Measurements from ENCODE around the gene GREM1.

Gene GREM1

DNA sequence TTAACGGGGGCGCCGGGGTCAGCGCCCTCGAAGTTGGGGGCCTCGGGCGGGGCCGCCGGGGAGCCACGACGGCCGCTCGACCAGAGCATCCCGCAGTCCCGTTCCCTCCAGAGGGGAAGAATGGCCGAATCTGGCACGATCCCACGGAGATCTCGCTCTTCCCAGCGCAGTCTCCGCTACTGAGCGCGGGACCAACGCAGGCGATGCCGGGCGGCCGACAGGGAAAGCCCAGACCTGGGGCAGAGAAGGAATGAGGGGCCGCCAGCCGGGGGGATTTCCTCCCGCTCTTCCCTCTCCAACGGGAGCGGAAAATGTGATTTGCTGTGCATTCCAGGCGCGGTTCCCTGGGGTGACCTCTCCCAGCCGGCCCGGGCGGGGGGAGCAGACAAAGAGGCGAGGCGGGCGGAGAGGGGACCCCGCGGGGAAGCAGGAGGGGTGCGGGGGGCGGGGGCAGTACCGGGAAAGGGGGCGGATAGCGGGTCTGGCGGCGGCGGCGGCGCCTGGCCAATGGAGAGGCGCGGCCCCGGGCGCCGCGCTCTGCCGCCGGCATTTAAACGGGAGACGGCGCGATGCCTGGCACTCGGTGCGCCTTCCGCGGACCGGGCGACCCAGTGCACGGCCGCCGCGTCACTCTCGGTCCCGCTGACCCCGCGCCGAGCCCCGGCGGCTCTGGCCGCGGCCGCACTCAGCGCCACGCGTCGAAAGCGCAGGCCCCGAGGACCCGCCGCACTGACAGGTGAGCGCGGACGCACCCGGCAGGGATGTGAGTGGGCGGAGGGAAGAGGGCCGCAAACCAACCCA, at the start of gene GREM1:
GREM1 (plus strand) TSS at position 579 of the 801 bp plus-strand sequence. CDS start 12,687 bp downstream, outside the sequence.
- Mint-ChIP-seq H3K27ac (no peak within 1 kb of the TSS), H3K36me3 (no peaks in the 10 kb centered on the region), H3K4me1 (peaks cover 22% of the 10 kb centered on the region), H3K4me3 (peak within 1 kb of the TSS; percentile 18), H3K9me3 (no peaks in the 10 kb centered on the region)
- ATAC-seq (no peak), DNase-seq (ENCODE audit: low spot score in 2 of 2) (no peak)

- no peak for ATAC-seq
- Mint-ChIP-seq H3K4me1 (no peaks in the 10 kb centered on the region), H3K36me3 (no peaks in the 10 kb centered on the region), H3K4me3 (no peak overlapping the region), H3K27ac (no peak overlapping the region), H3K9me3 (no peaks in the 10 kb centered on the region)
- DNase-seq (ENCODE audit: low spot score in 2 of 2), result no peak
Observed at GRCh38 chr15:32668942-32669341, 48.9 kb upstream of the GREM1 start.

DNA sequence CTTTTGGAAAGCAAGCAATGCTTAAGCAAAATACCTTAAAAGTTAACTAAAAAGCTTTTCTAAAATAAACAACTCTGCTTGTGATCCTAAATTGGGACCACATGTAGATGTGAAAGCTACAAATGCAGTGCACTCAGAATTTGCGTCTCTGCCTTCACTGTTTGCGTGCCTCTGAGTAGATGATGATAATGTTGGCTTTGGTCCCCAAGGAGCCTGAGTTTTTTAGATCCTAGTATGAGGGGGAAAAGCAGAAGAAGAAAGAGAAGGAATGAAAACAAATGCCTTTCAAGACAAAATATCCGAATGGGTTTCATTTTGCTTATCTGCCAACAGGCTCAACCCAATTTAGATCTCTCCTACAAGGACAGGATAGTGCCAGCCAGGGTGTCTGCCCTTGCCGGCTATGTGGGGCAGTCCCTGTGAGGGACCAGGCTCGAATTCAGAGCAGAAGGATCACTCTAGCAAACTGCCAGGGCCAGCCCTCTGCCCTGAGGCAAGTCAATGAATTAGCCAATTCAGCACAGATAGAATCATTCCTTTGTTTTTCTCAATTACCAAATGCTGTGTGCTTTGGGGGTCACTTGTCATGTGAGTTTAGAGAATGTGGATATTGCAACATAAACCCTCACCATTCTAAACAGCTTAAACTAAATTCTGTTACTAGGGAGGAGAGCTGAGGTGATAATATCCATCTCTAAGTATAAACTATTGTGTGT, 47.8 kb upstream of the GREM1 start:
- Mint-ChIP-seq H3K27ac (no peak overlapping the region), H3K36me3 (no peaks in the 10 kb centered on the region), H3K4me3 (no peak overlapping the region), H3K9me3 (no peaks in the 10 kb centered on the region), H3K4me1 (no peaks in the 10 kb centered on the region)
- DNase-seq (ENCODE audit: low spot score in 2 of 2), result no peak
- no peak for ATAC-seq

DNA sequence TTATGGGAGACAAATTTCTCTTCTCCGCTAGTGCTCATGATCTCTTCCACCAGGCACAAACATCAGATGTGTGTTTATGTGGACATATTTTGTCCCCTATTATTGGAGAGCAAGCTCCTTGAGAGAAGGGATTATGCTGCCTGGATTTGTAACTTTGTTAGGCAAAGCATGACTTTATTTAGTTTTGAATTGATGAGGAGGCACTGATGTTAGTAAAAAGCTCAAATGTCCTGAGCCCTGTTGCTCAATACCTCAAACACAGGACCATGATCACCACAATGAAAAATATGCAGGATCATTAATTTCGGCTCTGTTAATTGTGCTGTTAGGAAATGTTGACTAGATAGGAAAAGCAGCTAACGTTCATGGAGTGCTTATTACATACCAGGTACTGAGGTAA, 47.2 kb upstream of the GREM1 start:
- H3K4me1 Mint-ChIP-seq, result no peaks in the 10 kb centered on the region
- H3K36me3 Mint-ChIP-seq, result no peaks in the 10 kb centered on the region
- ATAC-seq, result no peak
- no peak for DNase-seq (ENCODE audit: low spot score in 2 of 2)
- no peaks in the 10 kb centered on the region for H3K9me3 Mint-ChIP-seq
- H3K27ac Mint-ChIP-seq, result no peak overlapping the region
- H3K4me3 Mint-ChIP-seq, result no peak overlapping the region

DNA sequence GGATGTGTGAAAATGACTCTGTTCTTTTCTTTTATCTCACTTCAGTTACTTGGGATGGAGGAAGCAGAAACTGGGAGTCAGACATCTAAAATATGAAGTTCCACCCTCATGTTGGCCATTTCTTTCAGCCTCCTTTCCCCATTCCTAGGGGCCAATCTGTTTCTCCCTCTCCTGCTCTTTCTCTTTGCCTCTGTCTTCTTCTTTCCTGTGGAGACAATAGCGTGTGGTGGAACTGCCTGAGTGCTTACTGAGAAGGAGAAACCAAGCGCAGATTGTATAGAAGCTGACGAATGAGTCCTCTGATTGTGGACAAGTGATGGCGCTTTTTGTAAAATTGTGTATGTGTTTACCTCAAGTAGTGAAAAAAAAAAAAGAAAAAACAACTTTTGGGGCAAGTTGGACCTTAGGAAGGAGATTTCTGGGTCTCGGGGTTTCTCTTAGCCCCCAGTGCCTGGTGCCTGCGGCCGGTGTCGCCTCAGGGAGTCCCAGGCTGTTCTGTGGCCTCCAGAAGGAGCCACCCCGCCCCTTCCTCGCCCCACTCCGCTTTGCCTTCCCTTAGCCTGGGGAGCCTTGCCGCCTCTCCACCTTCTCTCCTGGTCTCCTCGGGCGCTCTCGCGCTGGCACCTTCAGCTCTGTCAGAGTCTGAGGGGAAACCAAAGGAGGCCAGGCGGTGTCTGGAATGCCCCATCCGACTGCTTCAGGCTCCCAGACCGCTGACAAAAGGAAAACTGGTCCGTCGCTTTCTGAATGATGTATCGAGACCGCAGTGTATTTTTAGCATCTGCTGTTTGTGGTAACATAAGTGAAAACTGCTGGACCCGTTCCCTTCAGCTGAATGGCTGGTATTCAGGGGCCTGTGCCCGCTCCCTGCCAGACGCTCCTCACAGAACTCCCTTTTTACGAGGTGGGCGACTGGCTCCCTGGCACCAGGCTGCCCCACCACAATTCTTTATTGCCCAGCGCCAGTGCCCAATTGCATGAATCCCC, 46.2 kb upstream of the GREM1 start:
- no peaks in the 10 kb centered on the region for H3K4me1 Mint-ChIP-seq
- no peak for DNase-seq (ENCODE audit: low spot score in 2 of 2)

DNA sequence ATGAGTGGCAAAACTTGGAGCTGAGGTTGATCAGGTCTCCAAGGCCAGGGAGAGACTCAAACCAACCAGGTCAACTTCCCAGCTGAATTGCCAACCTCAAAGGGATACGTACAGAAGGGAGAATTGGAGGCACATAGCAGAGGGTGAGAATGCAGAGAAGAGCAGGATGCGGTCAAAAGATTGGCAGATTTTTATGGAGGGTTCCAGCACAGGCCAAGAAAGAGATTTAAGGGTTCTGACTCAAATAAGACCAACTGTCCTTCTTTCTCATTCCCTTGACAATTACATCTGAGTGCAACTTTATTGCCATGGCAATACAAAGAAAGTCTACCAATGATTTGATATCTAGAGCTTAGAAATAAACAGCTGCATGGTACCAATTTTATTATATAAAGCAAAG, 43.1 kb upstream of the GREM1 start:
- no peak overlapping the region for H3K4me3 Mint-ChIP-seq
- H3K27ac Mint-ChIP-seq, result no peak overlapping the region
- no peaks in the 10 kb centered on the region for H3K36me3 Mint-ChIP-seq
- H3K9me3 Mint-ChIP-seq, result no peaks in the 10 kb centered on the region
- no peaks in the 10 kb centered on the region for H3K4me1 Mint-ChIP-seq
- ATAC-seq (no peak), DNase-seq (ENCODE audit: low spot score in 2 of 2) (no peak)

More for the DNA sequence above, 46.2 kb upstream of the GREM1 start:
- ATAC-seq, result no peak
- Mint-ChIP-seq H3K27ac (no peak overlapping the region), H3K36me3 (no peaks in the 10 kb centered on the region), H3K9me3 (no peaks in the 10 kb centered on the region), H3K4me3 (no peak overlapping the region)

GRCh38 chr15:32675466-32675865, 42.3 kb upstream of the GREM1 start:
- ATAC-seq (no peak), DNase-seq (ENCODE audit: low spot score in 2 of 2) (no peak)
- no peaks in the 10 kb centered on the region for H3K4me1 Mint-ChIP-seq
- H3K4me3 Mint-ChIP-seq, result no peak overlapping the region
- no peaks in the 10 kb centered on the region for H3K36me3 Mint-ChIP-seq
- H3K27ac Mint-ChIP-seq, result no peak overlapping the region
- H3K9me3 Mint-ChIP-seq, result no peaks in the 10 kb centered on the region

- Mint-ChIP-seq H3K27ac (no peak overlapping the region), H3K9me3 (no peaks in the 10 kb centered on the region), H3K4me3 (no peak overlapping the region), H3K36me3 (no peaks in the 10 kb centered on the region), H3K4me1 (no peaks in the 10 kb centered on the region)
- no peak for DNase-seq (ENCODE audit: low spot score in 2 of 2)
- ATAC-seq, result no peak
Observed at GRCh38 chr15:32676169-32676568, 41.6 kb upstream of the GREM1 start.

GRCh38 chr15:32677238-32677750, 40.5 kb upstream of the GREM1 start:
- no peak overlapping the region for H3K27ac Mint-ChIP-seq
- H3K9me3 Mint-ChIP-seq, result no peaks in the 10 kb centered on the region
- ATAC-seq (no peak), DNase-seq (ENCODE audit: low spot score in 2 of 2) (no peak)
- no peaks in the 10 kb centered on the region for H3K4me1 Mint-ChIP-seq
- H3K36me3 Mint-ChIP-seq, result no peaks in the 10 kb centered on the region
- H3K4me3 Mint-ChIP-seq, result no peak overlapping the region

DNA sequence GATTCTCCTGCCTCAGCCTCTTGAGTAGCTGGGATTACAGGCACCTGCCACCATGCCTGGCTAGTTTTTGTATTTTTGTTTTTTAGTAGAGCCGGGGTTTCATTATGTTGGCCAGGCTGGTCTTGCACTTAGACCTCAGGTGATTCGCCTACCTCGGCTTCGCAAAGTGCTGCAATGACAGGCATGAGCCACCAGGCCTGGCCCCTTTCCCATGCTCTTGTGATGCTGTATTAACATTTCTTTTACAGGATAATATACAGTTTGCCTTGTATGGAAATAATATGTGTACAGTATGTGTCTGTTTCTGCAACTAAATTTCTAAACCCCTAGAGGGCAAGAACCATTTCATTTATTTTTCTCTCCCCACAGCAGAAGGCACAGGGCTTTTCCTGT, 38.5 kb upstream of the GREM1 start:
- H3K9me3 Mint-ChIP-seq, result no peaks in the 10 kb centered on the region
- no peak overlapping the region for H3K4me3 Mint-ChIP-seq
- DNase-seq (ENCODE audit: low spot score in 2 of 2) (no peak), ATAC-seq (no peak)
- H3K27ac Mint-ChIP-seq, result no peak overlapping the region
- H3K4me1 Mint-ChIP-seq, result no peaks in the 10 kb centered on the region
- no peaks in the 10 kb centered on the region for H3K36me3 Mint-ChIP-seq

- ATAC-seq (no peak), DNase-seq (ENCODE audit: low spot score in 2 of 2) (no peak)
- H3K36me3 Mint-ChIP-seq, result no peaks in the 10 kb centered on the region
- no peak overlapping the region for H3K27ac Mint-ChIP-seq
- H3K9me3 Mint-ChIP-seq, result no peaks in the 10 kb centered on the region
- no peaks in the 10 kb centered on the region for H3K4me1 Mint-ChIP-seq
- H3K4me3 Mint-ChIP-seq, result no peak overlapping the region
Observed at GRCh38 chr15:32682569-32682968, 35.2 kb upstream of the GREM1 start.

DNA sequence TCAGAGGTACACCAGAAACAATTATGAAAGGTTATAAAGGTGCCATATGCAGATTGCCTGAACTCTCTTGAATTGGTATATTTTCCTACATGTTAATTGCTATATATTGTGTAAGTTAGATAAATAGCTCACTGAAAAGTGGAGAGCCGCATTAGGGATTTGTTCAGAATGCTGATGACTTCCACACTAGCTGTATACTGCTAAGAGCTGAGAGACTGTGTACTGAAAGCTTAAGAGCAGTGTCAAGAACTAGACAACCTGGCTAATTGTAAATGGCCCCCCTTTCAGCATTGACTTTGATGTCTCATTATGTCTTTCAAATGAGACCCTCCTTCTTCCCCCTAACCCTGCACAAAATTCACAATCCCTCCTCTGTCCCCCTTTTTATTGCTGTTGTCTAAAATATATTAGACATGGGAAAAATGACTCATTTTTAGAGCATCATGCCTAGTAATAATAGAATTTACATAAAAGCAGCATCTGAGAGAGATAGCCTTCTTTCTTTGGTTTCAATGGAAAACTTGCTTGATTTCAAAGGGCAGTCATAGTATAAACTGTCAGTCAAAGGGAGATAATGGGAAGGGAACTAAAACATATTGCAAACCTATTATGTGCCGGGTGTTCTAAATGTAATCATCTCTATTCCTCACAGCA, 34.7 kb upstream of the GREM1 start:
- no peaks in the 10 kb centered on the region for H3K9me3 Mint-ChIP-seq
- DNase-seq (ENCODE audit: low spot score in 2 of 2), result no peak
- H3K27ac Mint-ChIP-seq, result no peak overlapping the region
- H3K36me3 Mint-ChIP-seq, result no peaks in the 10 kb centered on the region
- H3K4me1 Mint-ChIP-seq, result no peaks in the 10 kb centered on the region
- H3K4me3 Mint-ChIP-seq, result no peak overlapping the region
- ATAC-seq, result no peak

- Mint-ChIP-seq H3K4me1 (no peaks in the 10 kb centered on the region), H3K36me3 (no peaks in the 10 kb centered on the region), H3K27ac (no peak overlapping the region), H3K4me3 (no peak overlapping the region), H3K9me3 (no peaks in the 10 kb centered on the region)
- ATAC-seq, result peak; percentile 66
- no peak for DNase-seq (ENCODE audit: low spot score in 2 of 2)
Observed at GRCh38 chr15:32683906-32684584, 33.8 kb upstream of the GREM1 start.

GRCh38 chr15:32685576-32685975, 32.2 kb upstream of the GREM1 start:
- no peak overlapping the region for H3K27ac Mint-ChIP-seq
- ATAC-seq (no peak), DNase-seq (ENCODE audit: low spot score in 2 of 2) (no peak)
- no peak overlapping the region for H3K4me3 Mint-ChIP-seq
- no peaks in the 10 kb centered on the region for H3K9me3 Mint-ChIP-seq
- H3K36me3 Mint-ChIP-seq, result no peaks in the 10 kb centered on the region
- H3K4me1 Mint-ChIP-seq, result no peaks in the 10 kb centered on the region

Data from stimulated activated effector memory CD8-positive, alpha-beta T cell treated with anti-CD3 and anti-CD28 coated beads, Interleukin-12 subunit alpha, Interleukin-12 subunit beta, amount 100 ng/mL, for 72 hours (primary cell).